HG03575 (cell line): ENCODE measurements around the gene CCDC38.
"Not testable (repeated sequence)": the region's sequence is repeated elsewhere in the genome, so short reads cannot be mapped to it uniquely, and the experiment has no call there.

Source experiments
- ATAC-seq: cut with Tn5 transposase; IDR thresholded peaks from one replicate; pipeline ENCODE4 v1.9.1; 2021; ENCODE audit not compliant: unreplicated experiment, insufficient number of reproducible peaks, low FRiP score; ENCODE audit errors: extremely low read depth

The CCDC38 gene

DNA sequence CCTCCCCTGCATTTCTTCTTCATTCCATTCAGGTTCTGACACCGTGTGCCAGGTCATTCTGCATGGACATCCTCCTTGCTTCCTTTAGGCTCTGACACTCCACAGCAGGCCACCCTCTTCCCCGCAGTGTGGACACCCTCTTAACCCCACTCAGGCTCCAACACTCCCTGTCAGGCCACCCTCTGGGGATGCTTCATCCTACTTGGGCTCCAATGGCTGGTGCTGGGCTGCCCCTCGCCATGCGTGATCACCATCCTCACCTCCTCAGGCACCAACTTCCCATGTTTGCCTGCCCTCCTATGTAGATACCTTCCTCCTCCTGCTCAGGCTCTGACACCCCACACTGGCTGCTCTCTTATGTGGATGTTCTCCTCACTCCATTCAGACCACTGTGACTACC is 90.3 kb downstream of the CCDC38 start:
- ATAC-seq = no peak

DNA sequence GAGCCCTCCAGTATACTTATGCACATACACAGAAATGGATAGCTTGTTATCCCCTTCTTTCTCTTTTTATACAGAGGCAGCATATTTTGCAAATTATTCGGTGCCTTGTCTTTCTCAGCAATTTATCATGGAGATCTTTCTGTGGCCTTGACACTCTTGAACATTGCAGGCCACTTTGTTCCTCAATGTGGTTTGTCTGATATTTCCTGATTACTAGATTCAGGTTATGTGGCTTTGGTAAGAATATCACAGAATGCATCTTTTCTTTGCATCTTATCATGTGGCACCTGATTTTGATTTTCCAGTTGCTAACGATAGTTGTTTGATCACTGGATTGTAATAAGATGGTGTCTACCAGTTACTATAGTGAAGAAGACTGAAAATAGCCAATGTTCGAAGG is 90.8 kb downstream of the CCDC38 start:
- no peak for ATAC-seq

DNA sequence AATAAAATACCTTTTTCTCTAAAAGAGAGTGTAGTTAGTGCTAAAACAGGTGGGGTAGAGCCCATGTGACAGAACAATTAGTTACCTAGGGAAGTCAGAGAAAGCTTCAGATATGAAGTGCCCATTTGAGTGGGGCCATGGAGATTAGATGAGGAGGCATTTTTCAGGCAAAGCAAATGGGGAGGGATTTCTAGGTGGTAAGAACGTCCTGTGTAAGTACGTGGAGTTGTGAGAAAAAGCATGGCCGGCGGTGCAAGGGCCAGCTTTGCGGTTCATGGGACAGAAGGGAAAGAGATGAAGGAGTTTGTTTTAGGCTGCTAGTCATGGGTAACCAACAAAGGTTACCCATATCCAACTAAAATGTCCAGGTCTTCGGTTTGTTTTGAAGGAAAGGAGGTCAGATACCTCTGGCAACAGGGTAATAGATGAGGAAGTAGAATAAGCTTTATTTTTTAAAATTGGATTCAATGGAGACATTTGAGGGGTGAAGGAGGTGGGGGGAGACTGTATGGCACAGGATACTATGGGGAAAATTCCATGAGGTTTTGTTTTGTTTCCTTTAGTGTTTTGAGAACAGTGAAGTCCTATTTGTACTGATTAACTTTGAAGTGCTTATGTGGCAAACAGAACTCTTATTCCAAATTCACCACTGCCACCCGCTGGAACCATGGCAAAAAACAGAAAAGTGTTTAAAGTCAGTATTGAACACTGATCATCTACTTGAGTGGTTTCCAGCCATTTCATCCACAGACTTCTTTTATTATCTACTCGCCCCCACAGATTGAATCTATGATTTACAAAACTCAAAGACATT is 93.6 kb downstream of the CCDC38 start:
- ATAC-seq = no peak

DNA sequence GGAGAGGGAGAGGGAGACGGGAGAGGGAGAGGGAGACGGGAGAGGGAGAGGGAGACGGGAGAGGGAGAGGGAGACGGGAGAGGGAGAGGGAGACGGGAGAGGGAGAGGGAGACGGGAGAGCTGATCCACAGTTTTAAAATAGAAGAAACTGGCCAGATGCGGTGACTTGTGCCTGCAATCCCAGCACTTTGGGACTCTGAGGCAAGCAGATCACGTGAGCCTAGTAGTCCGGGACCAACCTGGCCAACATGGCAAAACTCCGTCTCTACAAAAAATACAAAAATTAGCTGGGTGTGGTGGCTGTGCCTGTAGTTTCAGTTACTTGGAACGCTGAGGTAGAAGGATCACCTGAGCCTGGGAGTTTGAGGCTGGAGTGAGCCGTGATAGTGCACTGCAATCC is 100.0 kb downstream of the CCDC38 start:
- not testable (repeated sequence) for ATAC-seq

DNA sequence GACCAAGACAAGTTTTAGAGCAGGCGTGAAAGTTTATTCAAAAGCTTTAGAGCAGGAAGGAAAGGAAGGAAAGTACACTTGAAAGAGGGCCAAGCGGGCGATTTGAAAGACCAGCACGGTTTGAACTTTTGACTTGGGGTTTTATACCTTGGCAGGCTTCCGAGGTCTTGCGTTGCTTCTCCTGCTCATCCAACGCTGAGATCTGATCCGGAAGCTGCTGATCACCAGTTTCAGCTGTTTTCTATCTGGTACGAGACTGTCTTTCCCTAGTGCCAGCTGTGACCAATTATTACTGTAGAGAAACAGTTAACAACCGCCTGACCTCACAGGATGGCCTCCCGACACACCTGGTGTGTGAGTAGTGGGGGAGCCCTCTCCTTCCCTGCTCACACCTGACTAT is 104.3 kb downstream of the CCDC38 start:
- ATAC-seq = no peak

DNA sequence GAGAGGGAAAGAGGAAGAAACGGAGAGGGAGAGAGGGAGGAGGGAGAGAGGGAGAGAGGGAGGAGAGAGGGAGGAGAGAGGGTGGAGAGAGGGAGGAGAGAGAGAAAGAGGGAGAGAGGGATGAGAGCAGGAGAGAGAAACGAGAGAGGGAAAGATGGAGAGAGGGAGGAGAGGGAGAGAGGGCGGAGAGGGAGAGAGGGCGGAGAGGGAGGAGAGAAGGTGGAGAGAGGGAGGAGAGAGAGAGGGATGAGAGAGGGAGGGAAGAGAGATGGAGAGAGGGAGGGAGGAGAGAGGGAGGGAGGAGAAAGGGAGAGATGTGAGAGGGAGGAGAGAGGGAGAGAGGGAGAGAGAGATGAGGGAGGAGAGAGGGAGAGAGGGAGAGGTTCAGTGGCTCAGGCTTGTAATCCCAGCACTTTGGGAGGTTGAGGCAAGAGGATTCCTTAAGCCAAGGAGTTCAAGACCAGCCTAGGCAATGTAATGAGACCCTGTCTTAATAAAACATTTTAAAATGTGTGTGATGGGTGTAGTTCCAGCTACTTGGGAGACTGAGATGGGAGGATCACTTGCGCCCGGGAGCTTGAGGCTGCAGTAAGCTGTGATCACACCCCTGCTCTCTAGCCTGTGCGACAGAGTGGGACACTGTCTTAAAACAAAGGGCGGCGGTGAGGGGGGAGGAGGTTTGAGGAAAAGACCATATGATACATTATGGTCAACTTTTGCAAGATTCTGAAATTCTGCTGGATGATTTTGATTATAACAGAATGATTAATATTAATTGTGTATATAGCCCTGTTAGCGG is 105.0 kb downstream of the CCDC38 start:
- ATAC-seq = no peak

DNA sequence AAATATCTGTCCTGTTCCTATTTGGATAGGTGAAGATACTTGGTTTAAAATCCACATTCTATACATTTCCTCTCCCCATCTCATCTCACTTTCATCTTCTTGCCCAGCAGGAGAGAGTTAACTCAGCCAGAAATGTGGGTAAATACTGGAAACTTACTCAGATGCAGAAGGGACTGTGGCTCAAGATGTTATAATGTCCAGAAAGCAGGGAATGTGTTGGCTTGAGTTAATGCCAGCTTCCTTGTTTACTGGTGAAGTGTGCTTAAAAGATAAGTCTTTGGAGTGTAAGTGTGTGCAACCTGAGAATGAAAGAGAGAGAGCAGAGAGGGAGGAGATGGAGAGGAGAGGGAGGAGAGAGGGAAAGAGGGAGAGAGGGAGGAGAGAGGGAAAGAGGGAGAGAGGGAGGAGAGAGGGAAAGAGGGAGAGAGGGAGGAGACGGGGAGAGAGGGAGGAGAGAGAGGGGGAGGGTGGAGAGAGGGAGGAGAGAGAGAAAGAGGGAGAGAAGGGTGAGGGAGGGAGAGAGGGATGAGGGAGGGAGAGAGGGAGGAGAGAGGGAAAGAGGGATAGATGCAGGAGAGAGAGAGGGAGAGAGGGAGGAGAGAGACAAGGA is 105.7 kb downstream of the CCDC38 start:
- ATAC-seq = no peak

DNA sequence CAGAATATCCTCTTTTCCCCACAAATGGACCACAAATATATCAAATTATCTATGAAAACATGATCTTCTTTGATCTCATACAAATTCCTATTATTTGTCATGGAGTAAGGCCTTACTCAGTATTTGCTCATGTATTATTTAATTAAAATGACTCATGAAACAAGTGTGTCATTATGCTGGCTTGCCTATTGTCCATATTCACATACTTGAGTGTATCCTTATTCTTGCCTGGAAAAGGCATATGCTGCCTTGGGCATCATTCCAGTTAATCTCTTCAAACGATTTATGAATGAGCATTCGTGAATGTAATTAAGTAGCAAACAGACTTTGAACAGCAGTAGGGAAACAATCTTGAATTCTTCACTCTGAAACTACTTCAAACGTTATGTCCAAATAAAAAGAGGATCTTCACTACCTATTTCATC is 106.2 kb downstream of the CCDC38 start:
- ATAC-seq = no peak

DNA sequence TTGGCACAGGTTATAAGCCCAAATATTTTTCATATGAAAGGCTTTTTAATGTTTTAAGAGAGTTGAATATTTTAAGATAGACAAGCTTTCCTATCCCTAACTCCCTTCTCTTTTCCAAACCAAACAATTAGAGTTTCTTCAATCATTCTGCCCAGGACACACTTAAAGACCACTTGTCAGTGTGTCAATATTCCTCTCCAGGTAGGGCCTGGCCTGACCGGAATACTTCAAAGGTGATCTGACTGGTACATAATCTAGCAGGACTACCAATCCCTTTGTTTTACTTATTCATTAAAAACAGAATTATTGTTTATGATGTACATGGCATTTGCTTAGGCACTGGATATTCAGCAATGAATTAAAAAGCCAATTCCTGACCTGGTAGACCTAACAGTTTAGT is 107.8 kb downstream of the CCDC38 start:
- ATAC-seq = no peak

DNA sequence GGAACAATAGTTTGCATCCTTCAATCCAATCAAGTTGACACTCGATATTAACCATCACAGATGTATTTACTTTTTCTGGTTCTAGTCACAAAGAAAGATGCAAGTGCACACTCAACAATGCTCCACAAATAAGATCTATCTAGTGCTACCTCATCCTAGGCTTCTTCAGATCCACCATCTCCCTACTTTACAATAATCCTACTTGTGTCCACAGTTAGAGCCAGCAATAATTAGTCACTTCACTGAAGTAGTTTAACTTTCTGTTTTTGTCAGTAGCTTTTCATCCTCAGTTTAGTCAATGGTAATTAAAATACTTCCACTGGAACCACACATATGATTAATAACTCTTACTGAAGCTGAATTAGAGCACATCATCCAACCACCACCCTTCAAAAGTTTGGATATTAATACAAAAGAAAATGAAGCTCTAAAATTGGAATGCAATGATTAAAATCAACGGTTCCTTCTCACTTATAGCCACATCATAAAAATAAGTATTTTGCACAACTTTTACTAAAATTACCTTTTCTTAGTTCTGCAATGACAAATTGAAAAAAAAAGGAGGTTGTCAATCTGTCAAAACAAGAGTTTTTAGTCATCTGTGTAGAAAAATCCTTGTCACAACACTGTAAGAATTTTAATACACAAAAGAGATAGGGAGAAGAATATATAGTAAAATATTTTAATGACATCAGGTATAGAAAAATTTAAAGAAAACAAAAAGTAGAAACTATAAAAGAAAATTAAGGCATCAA is 111.9 kb downstream of the CCDC38 start:
- no peak for ATAC-seq

DNA sequence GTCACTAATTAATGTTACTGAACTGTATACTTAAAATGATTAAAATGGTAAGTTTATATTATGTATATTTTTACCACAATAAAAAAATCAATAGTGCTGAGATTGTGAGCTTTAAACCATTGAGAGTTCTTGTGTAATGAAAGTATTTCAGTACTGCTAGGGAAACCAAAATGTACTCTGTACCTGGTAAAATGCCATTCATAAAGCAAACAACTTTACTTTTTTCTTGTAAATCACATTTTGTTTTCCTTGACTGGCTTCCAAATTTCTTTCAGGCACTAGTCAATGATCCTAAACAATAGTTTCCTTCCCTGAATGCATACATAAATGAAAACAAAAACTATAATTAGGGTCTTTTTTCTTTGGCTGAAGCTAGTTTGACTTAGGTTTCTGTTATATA is 113.0 kb downstream of the CCDC38 start:
- no peak for ATAC-seq

DNA sequence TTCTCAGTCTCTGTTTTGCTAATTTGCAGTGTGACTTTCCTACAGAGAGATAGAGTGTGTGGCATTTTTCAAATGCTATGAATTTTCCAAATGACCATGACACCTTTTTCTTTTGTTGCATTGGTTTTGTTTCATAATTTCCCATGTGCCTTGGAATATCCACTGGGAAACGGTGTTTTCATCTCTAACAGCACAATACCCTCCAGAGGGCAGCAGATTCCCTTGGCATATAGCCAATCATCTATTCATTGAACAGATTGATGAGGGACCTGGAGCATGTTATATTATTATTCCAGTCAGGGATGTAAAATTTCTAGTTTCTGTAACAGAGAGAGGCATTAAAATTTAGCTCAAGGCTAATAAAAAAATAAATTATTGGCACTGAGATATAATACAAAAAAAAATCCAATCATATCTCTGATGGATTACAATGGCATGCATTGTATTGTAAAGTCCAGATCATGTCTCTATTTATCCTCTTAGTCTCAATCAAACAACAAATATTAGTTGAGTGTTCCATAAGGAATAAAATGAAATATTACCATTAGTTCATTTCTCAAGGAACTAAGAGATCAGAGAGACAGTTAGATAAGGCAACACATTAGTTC is 122.2 kb downstream of the CCDC38 start:
- no peak for ATAC-seq
